GM21723 (cell line): ENCODE results near the gene HHLA2.

Experiments
- ATAC-seq: cut with Tn5 transposase; IDR thresholded peaks from one replicate; pipeline ENCODE4 v1.9.1; 2021; ENCODE audit warnings: mild to moderate bottlenecking, moderate library complexity; ENCODE audit not compliant: unreplicated experiment

The HHLA2 gene

DNA sequence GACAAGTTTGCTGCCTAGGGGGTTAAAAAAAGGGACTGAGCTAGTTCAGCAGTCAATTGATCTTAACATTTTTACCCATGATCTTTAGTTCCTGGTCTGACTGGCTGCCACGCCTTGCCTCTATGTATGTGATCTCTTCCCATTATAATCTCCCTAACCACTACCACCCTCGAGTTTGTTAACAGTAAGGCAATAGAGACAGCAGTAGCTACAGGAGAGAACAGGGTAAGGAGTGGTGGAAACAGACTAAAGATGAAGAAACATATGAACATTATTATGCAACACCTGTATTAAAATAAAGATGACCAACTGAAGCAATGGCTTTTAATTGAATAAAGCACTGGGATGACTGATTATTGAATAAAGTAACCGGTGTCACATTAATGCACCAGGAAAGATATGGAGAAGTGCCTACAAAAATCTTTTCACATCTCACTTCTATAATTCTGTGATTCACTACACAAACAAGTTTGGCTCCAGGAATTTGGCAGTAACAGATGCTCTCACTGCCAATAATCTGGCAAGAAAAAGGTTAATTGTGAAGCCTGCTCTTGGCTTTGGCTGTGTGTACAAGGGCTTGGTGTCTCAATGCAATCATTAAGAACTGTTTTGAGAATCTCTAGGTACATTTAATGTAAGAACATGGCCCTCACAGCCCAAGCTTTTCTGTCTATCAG is 95.7 kb downstream of the HHLA2 start:
- ATAC-seq = no peak

DNA sequence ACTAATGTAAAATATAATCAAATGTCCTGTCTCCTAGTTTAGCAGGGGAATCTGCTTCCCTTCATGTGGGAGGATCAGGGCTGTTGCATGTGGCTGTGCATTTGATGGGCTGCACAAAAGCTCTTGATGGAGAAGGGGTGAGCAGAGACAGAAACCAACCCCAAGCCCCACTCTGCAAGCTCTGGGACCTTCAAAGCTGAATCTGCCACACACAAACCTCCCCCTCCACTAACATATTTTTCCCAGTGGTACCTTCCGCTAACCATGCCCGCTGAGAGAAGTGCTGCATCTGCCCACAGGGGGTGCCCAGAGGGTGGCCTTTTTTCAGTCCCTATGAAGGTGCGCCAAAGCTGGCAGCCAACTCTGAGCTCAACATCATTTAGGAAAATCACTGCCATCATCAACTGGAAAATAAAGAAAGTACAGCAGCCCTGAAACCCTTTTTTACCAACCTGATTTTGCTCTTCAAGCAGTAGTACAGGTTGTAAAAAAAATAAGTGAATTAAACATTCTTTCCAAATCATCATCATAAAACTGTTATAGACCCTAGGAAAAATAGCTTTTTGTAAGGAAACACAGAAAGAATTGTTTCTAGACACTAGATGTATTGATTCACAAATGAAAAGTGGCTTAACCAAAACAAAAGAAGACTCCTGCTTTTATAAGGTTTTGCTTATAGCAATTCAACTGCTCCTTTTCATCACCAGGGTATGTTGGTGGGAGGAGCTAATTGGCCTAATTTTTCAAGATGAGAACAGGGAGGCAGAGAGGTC is 97.0 kb downstream of the HHLA2 start:
- no peak for ATAC-seq

DNA sequence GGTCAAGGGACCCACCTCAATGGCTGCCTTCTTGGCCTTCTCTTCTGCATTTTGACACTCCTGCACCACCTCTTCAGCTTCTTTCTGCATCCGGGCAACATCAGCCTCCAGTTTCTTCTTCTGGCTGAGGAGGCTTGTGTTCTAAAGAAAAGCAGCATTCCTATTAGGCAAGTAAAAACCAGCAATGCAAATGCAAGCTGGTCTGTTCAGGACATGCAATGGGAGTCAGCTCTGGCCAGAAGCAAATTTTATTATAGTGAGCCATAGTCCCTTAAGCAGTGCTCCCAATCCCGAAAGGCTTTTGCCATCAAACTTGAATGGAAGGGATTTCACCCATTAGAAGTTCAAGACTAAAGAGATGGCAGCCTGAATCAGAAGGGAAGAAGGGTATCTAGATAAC is 97.7 kb downstream of the HHLA2 start:
- ATAC-seq = no peak

GRCh38 chr3:108394563-108394962 is 98.2 kb downstream of the HHLA2 start:
- ATAC-seq = no peak

GRCh38 chr3:108396336-108396735 is 100.0 kb downstream of the HHLA2 start:
- no peak for ATAC-seq

GRCh38 chr3:108398510-108398909 is 102.2 kb downstream of the HHLA2 start:
- no peak for ATAC-seq

DNA sequence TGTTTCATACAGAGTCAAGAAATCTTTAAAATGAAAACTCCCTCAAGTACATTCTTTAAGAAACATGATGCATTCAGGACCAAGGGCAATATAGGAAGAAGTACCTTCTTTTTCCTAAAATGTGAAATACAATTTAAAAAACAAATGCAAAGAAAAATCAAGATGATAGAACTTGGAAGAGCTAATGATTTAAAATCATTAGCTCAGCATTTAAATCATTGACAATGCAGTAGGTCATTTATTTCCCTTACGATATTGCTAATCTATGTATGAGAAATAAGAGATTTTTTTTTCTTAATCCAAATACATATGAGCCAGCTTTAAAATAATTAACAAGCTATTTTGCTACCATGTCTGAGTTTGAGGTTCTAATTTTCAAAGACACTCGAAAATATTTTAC is 105.5 kb downstream of the HHLA2 start:
- ATAC-seq = no peak

- ATAC-seq = no peak
These were observed 106.8 kb downstream of the HHLA2 start for GRCh38 chr3:108403198-108403597.

GRCh38 chr3:108403686-108404345 is 107.5 kb downstream of the HHLA2 start:
- ATAC-seq = no peak

GRCh38 chr3:108404368-108404767 is 108.0 kb downstream of the HHLA2 start:
- no peak for ATAC-seq

DNA sequence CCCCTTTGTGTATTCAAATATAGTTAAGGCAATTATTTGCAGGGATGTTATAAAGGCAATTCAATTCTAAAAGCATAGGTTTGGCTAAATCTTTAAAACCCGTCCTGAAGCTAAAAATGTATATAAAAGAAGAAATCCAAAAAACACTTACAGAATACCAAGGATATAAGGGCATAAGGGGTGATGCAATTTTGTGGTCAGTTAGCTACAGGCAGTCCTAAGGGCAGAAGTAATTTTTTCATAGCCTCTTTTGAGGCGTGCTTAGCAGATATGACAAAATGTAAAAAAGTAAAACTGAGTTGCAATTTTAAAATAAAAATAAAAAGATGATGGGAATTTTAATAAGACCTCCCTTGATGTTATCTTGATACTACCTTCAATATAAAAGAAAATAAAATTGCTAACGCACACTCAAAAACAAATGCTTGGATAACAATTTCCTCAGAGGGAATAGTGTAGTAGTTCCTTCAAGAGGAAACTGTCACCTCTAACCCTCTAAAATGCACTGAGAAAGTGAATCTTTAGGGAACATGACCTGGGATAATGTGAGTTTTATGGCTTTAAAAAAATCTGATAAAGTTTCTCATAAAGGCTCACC is 109.8 kb downstream of the HHLA2 start:
- no peak for ATAC-seq

- peak; percentile 87 for ATAC-seq
These were observed 110.4 kb downstream of the HHLA2 start for GRCh38 chr3:108406661-108407206.

DNA sequence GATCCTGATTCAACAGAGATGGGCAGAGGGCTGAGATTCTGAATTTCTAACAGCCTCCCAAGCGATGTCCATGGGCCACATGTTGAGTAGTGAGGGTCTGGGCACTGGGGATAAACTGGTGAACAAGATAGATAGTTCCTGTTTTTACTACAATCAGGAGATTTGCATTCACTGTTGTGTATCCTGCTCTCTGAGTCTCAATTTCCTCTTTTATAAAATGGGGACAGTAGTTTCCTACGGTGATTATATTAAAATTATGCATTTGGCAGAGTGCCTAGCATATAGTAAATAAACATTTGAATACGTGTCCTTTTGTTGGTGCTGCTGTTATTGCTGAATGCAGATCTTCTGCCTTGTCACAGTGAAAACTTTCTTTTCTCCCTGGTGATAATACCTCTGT is 111.5 kb downstream of the HHLA2 start:
- ATAC-seq = no peak

GRCh38 chr3:108408883-108409799 is 112.8 kb downstream of the HHLA2 start:
- no peak for ATAC-seq

- ATAC-seq = no peak
These were observed 113.4 kb downstream of the HHLA2 start for GRCh38 chr3:108409800-108410178.

- ATAC-seq = no peak
These were observed 114.2 kb downstream of the HHLA2 start for GRCh38 chr3:108410531-108410984.

- ATAC-seq = no peak
These were observed 115.9 kb downstream of the HHLA2 start for GRCh38 chr3:108412121-108412750.

GRCh38 chr3:108414007-108414406 is 117.7 kb downstream of the HHLA2 start:
- no peak for ATAC-seq

- no peak for ATAC-seq
These were observed 119.3 kb downstream of the HHLA2 start for GRCh38 chr3:108415661-108416060.
